GM21619 (cell line): Measurements from ENCODE around the gene REEP2.

Source experiments
- ATAC-seq: cut with Tn5 transposase; IDR thresholded peaks from one replicate; pipeline ENCODE4 v1.9.1; 2021; ENCODE audit not compliant: unreplicated experiment

REEP2 gene

GRCh38 chr5:138448481-138449398, 9.9 kb downstream of the REEP2 start:
- no peak for ATAC-seq

DNA sequence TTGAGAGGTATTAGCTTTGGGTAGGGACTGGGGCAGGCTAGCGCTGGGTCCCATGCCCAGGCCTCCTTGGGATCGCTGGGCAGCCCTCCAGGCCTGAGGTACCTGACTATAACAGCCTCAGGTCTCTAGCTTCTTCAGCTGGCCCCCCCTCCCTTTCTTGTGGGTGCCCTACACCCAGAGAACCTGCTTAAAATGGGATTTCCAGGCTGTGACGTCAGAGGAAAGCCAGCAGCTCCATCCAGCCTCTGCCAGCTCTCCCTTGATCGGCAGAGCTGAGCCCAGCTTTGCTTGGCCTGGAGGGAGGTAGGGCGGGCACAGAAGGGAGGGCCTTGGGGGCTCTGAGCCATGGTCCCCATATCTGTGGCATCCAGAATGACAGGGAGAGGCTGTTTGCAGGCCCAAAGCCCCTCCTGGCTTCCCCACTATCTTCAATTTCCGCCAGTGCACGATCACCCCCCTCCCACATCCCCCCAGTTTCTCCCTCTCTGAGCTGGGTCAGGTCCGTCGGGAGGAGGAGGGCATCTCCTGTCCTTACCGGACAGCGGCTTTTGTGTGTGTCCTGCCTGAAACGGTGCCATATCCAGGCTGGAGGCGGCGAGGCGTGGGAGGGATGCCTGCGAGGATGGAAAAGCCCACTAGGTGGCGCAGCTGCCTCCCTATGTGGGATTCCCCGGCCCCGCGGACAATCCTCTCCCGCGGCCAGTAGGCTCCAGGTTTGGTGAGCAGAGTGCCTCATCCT, 10.8 kb downstream of the REEP2 start:
- no peak for ATAC-seq

GRCh38 chr5:138450971-138451370, 12.1 kb downstream of the REEP2 start:
- ATAC-seq = no peak

DNA sequence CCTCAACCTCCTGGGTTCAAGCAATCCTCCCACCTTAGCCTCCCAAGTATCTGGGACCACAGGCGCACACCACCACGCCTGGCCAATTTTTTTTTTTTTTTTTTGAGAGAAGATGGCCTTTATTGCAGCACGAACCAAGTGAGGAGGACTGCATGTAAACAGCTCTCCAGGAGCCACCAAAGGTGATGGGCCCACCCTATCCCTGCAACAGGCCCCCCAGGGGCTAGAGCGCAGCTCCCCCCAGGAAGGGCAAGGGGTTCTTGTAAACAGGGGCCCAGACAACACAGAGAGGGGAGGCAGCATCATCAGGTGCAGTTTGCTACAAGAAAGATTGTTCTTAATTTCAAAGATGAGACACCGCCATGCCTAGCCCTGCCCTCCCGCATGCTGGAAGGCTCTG, 13.9 kb downstream of the REEP2 start:
- ATAC-seq = no peak

DNA sequence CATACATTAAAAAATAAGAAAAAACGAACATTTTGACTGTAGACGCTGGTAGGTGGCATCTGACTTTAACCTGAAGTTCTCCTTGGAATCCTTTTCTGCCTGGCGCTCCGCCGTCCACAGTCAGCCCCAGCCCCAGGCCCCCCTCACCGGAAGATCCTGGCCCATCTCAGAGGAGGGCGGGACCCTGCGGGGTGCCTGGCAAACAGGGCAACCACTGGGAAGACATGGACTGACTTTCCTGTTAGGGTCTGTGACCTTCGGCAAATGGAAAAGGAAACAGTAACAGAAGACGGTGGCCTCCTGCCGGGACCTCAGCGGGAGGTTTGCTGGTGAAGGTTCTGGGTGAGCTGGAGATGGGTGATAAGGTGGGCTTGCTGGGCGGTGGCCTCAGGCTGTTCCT, 14.7 kb downstream of the REEP2 start:
- ATAC-seq = no peak

- ATAC-seq = no peak
Observed at GRCh38 chr5:138454121-138454520, 15.3 kb downstream of the REEP2 start.

DNA sequence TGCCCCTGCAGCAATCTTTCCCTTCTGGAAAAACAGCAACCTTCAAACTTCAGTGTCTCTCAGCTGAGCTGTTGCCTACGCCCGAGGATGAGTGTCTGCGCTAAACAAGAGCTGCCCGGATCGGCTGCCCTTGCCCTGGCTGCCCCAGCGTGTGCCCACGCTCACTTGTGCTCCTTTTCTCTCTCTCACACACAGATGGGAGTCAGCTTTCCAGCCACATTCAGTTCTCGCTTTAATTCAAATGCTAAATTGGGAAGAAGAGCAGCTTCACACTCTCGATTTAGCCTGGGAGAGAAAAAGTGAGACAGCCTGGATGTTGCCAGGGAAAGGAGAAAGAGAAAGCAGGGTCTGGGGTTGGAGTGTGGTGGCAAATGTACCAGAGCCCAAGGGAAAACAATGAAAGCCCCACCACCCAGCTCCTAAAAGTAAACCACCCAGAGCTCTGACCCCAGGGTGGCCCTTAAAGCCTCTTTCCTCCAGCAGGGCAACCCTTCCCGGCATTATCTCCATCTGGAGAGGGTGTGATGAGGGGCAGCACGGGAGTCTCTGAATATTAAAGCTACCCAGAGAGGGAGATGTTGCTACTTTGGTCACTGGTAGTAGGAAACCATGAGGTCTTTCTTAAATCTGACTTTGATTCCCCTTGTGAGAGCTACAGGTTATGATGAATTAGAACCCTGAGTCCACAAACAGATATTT, 16.5 kb downstream of the REEP2 start:
- ATAC-seq = no peak

- no peak for ATAC-seq
Observed at GRCh38 chr5:138457531-138458275, 18.8 kb downstream of the REEP2 start.

- ATAC-seq = no peak
Observed at GRCh38 chr5:138458384-138458783, 19.5 kb downstream of the REEP2 start.

DNA sequence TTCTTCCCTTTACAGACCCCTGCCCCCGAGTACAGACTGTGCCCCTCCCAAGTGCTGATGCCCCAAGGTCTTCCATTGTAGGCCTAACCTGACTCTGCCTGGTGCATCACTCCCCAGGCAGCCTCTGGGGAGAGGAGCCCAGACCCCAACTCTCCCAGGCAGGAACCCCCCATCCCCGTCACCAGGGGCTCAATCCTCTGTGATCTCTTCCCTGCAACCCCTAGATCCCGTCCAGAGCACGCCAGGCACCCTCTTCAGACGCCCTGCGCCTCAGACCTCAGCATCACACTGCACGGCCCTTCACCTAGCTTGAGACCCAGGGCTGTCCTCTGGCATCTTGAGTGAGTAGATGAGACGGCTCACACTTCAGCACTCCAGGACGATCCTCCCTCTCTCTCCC, 20.0 kb downstream of the REEP2 start:
- ATAC-seq = no peak

- no peak for ATAC-seq
Observed at GRCh38 chr5:138459311-138459933, 20.6 kb downstream of the REEP2 start.

DNA sequence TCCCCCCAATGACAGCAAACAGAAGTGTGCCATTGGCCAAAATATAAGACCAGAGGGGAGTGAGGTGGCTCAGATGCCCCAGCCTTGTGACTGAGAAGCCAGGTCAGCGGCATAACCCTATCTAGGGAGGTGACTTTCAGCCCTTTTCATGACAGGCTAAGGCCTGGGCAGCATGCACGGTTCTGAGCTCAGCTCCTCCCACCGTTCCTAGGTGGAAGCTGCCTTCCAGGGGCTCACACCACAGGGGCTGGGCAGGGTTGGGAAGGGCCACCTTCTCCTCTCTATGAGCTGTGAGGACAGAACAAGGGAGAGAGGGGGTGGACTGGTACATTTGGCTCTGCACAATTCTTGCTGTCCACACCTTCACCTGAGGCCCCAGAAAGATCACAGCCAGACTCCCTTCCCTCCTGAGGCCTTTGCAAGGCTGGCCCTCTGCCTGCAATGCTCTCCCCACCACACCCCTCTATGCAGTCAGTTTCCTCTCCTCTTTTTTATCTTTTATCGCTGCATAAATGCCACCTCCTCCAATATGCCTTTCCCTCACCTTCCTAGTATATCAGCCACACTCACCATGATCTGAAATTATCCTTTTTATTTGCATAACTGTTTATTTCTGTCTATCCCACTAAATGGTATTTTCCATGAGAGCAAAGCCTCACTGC, 21.3 kb downstream of the REEP2 start:
- ATAC-seq = no peak

GRCh38 chr5:138461343-138462125, 22.7 kb downstream of the REEP2 start:
- ATAC-seq = no peak

DNA sequence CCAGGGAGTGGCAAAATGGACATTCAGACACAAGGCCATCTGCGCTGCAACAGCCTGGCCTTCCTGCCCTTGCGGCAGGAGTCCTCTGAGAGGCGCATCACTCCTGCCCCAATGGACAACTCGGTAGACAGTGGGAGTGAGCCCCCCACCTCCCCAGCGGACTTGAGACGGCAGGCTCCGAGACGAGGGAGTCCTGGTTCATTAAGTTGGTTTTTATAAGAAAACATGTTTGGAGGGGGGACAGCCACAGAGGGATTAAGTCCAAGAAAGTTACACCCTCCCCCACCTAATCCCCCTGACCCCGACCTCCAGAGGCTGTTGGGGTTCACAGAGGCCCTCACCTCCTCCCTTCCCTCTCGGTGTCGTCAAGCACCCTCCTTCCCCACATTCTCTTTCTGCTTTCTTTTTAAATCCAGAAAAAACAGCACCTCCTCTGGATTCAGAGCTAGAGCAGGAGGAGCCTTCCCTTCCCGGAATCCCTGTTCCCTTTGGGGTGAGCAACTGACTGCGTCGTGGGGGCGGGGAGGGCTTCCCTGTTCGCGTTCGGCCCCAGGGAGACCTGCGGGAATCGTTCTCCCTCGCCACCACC, 24.7 kb downstream of the REEP2 start:
- ATAC-seq = no peak

- peak; percentile 42 for ATAC-seq
Observed at GRCh38 chr5:138464008-138464387, 25.1 kb downstream of the REEP2 start.

GRCh38 chr5:138464388-138465260, 25.8 kb downstream of the REEP2 start:
- ATAC-seq = peak; percentile 69

DNA sequence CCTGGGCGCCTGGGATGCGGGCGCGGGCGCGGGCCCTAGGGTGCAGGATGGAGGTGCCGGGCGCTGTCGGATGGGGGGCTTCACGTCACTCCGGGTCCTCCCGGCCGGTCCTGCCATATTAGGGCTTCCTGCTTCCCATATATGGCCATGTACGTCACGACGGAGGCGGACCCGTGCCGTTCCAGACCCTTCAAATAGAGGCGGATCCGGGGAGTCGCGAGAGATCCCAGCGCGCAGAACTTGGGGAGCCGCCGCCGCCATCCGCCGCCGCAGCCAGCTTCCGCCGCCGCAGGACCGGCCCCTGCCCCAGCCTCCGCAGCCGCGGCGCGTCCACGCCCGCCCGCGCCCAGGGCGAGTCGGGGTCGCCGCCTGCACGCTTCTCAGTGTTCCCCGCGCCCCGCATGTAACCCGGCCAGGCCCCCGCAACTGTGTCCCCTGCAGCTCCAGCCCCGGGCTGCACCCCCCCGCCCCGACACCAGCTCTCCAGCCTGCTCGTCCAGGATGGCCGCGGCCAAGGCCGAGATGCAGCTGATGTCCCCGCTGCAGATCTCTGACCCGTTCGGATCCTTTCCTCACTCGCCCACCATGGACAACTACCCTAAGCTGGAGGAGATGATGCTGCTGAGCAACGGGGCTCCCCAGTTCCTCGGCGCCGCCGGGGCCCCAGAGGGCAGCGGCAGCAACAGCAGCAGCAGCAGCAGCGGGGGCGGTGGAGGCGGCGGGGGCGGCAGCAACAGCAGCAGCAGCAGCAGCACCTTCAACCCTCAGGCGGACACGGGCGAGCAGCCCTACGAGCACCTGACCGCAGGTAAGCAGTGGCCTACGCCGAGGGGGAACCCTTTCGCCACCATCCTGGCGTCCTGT, 26.6 kb downstream of the REEP2 start, which contains the start of gene EGR1:
EGR1 (plus strand) TSS at position 219 of the 864 bp plus-strand sequence; CDS start at position 502, 283 bp downstream.
- ATAC-seq = peak; percentile 56
